ENCODE measurements around the gene ZNF256. TPM values are rescaled to one million over a fixed set of nuclear protein-coding genes. Genes with fewer than 3 reads are reported as not detected.
A peak's percentile ranks its signal among the peaks of the same experiment; 100 is the strongest.

The ZNF256 gene
- total and polyA plus RNA-seq, 2 of the 13 experiments (the other 11 are each of a cell fraction or from before 2014, with no cell fraction given) = 3.8 to 6.0 TPM

GRCh38 chr19:57947419-57948134, at the start of gene ZNF256 (continued):
- TF ChIP-seq, protein P1, sequence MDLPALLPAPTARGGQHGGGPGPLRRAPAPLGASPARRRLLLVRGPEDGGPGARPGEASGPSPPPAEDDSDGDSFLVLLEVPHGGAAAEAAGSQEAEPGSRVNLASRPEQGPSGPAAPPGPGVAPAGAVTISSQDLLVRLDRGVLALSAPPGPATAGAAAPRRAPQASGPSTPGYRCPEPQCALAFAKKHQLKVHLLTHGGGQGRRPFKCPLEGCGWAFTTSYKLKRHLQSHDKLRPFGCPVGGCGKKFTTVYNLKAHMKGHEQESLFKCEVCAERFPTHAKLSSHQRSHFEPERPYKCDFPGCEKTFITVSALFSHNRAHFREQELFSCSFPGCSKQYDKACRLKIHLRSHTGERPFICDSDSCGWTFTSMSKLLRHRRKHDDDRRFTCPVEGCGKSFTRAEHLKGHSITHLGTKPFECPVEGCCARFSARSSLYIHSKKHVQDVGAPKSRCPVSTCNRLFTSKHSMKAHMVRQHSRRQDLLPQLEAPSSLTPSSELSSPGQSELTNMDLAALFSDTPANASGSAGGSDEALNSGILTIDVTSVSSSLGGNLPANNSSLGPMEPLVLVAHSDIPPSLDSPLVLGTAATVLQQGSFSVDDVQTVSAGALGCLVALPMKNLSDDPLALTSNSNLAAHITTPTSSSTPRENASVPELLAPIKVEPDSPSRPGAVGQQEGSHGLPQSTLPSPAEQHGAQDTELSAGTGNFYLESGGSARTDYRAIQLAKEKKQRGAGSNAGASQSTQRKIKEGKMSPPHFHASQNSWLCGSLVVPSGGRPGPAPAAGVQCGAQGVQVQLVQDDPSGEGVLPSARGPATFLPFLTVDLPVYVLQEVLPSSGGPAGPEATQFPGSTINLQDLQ (CRISPR knock-in tag; IDR thresholded peaks at IDR 0.05) = no peak
- TF ChIP-seq SNAI1 (CRISPR knock-in tag; IDR thresholded peaks at IDR 0.05; ENCODE audit: borderline replicate concordance) (no peak), SRSF1 (optimal IDR thresholded peaks at IDR 0.05; ENCODE audit: low read depth, low read length) (peak; percentile 96), MAFK (conservative IDR thresholded peaks at IDR 0.05 in 1 of 2, IDR thresholded peaks at IDR 0.05 in 1 of 2; ENCODE audit: low read length in 2 of 2) (no peak), ZNF746 (CRISPR knock-in tag; IDR thresholded peaks at IDR 0.05) (no peak), RFX1 (IDR thresholded peaks at IDR 0.05) (no peak), SMAD3 (CRISPR knock-in tag; IDR thresholded peaks at IDR 0.05) (no peak), ZNF264 (CRISPR knock-in tag; IDR thresholded peaks at IDR 0.05) (peak; percentile 37; the same call in 1 of the 2 replicates), ZNF20 (CRISPR knock-in tag; IDR thresholded peaks at IDR 0.05) (no peak), POLR2G (IDR thresholded peaks at IDR 0.05; ENCODE audit: low read depth, low read length) (peak; percentile 74), ATF3 (CRISPR knock-in tag; IDR thresholded peaks at IDR 0.05) (no peak)
- TF ChIP-seq, protein P2, sequence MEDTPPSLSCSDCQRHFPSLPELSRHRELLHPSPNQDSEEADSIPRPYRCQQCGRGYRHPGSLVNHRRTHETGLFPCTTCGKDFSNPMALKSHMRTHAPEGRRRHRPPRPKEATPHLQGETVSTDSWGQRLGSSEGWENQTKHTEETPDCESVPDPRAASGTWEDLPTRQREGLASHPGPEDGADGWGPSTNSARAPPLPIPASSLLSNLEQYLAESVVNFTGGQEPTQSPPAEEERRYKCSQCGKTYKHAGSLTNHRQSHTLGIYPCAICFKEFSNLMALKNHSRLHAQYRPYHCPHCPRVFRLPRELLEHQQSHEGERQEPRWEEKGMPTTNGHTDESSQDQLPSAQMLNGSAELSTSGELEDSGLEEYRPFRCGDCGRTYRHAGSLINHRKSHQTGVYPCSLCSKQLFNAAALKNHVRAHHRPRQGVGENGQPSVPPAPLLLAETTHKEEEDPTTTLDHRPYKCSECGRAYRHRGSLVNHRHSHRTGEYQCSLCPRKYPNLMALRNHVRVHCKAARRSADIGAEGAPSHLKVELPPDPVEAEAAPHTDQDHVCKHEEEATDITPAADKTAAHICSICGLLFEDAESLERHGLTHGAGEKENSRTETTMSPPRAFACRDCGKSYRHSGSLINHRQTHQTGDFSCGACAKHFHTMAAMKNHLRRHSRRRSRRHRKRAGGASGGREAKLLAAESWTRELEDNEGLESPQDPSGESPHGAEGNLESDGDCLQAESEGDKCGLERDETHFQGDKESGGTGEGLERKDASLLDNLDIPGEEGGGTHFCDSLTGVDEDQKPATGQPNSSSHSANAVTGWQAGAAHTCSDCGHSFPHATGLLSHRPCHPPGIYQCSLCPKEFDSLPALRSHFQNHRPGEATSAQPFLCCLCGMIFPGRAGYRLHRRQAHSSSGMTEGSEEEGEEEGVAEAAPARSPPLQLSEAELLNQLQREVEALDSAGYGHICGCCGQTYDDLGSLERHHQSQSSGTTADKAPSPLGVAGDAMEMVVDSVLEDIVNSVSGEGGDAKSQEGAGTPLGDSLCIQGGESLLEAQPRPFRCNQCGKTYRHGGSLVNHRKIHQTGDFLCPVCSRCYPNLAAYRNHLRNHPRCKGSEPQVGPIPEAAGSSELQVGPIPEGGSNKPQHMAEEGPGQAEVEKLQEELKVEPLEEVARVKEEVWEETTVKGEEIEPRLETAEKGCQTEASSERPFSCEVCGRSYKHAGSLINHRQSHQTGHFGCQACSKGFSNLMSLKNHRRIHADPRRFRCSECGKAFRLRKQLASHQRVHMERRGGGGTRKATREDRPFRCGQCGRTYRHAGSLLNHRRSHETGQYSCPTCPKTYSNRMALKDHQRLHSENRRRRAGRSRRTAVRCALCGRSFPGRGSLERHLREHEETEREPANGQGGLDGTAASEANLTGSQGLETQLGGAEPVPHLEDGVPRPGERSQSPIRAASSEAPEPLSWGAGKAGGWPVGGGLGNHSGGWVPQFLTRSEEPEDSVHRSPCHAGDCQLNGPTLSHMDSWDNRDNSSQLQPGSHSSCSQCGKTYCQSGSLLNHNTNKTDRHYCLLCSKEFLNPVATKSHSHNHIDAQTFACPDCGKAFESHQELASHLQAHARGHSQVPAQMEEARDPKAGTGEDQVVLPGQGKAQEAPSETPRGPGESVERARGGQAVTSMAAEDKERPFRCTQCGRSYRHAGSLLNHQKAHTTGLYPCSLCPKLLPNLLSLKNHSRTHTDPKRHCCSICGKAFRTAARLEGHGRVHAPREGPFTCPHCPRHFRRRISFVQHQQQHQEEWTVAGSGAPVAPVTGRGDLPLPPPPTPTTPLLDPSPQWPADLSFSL (CRISPR knock-in tag; IDR thresholded peaks at IDR 0.05) = no peak
- TF ChIP-seq, protein P3, sequence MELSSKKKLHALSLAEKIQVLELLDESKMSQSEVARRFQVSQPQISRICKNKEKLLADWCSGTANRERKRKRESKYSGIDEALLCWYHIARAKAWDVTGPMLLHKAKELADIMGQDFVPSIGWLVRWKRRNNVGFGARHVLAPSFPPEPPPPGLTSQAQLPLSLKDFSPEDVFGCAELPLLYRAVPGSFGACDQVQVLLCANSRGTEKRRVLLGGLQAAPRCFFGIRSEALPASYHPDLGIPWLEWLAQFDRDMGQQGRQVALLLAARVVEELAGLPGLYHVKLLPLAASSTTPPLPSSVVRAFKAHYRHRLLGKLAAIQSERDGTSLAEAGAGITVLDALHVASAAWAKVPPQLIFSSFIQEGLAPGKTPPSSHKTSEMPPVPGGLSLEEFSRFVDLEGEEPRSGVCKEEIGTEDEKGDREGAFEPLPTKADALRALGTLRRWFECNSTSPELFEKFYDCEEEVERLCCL (CRISPR knock-in tag; IDR thresholded peaks at IDR 0.05; ENCODE audit: borderline replicate concordance) = 0 out of 2 replicates have a peak, but pooled peaks have one; percentile 53
- TF ChIP-seq, protein P4, sequence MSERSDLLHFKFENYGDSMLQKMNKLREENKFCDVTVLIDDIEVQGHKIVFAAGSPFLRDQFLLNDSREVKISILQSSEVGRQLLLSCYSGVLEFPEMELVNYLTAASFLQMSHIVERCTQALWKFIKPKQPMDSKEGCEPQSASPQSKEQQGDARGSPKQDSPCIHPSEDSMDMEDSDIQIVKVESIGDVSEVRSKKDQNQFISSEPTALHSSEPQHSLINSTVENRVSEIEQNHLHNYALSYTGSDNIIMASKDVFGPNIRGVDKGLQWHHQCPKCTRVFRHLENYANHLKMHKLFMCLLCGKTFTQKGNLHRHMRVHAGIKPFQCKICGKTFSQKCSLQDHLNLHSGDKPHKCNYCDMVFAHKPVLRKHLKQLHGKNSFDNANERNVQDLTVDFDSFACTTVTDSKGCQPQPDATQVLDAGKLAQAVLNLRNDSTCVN (CRISPR knock-in tag; IDR thresholded peaks at IDR 0.05; ENCODE audit: borderline replicate concordance) = peak; percentile 42; the same call in 1 of the 2 replicates

All from HepG2 (cell line).